Measurements from ENCODE around the gene HOXC12. TPM values are rescaled to one million over a fixed set of nuclear protein-coding genes. Genes with fewer than 3 reads are reported as not detected.

Gene HOXC12
- total RNA-seq, 1 donor from 2014 or later = not detected

- no peak for ATAC-seq
Observed at GRCh38 chr12:53990311-53991076, 35.8 kb downstream of the HOXC12 start.

GRCh38 chr12:53991077-53991460, 36.4 kb downstream of the HOXC12 start:
- H3K27me3 ChIP-seq = peaks cover 100% of the 10 kb centered on the region
- peaks cover 29% of the 10 kb centered on the region for H3K4me1 ChIP-seq
- H3K36me3 ChIP-seq = no peaks in the 10 kb centered on the region
- DNase-seq (no peak), ATAC-seq (no peak)
- TF ChIP-seq CTCF (IDR thresholded peaks at IDR 0.05) = no peak
- H3K9me3 ChIP-seq = no peaks in the 10 kb centered on the region
- intact Hi-C loops (cut with DNase I) = no loop called here
- no peak overlapping the region for H3K4me3 ChIP-seq
- H3K27ac ChIP-seq = no peak overlapping the region

More at GRCh38 chr12:53990311-53991076, 35.8 kb downstream of the HOXC12 start:
- H3K4me3 ChIP-seq = no peak overlapping the region
- H3K27me3 ChIP-seq = peaks cover 100% of the 10 kb centered on the region
- no peaks in the 10 kb centered on the region for H3K9me3 ChIP-seq
- H3K4me1 ChIP-seq = peaks cover 30% of the 10 kb centered on the region
- TF ChIP-seq CTCF (IDR thresholded peaks at IDR 0.05) = no peak
- intact Hi-C loops (cut with DNase I) = no loop called here
- no peak overlapping the region for H3K27ac ChIP-seq
- no peak for DNase-seq
- no peaks in the 10 kb centered on the region for H3K36me3 ChIP-seq

GRCh38 chr12:53992377-53992889, 37.7 kb downstream of the HOXC12 start:
- Histone ChIP-seq H3K36me3 (no peaks in the 10 kb centered on the region), H3K9me3 (no peaks in the 10 kb centered on the region), H3K27me3 (peaks cover 100% of the 10 kb centered on the region), H3K4me3 (no peak overlapping the region), H3K27ac (no peak overlapping the region), H3K4me1 (peaks cover 28% of the 10 kb centered on the region)
- TF ChIP-seq CTCF (IDR thresholded peaks at IDR 0.05) = no peak
- DNase-seq (no peak), ATAC-seq (no peak)
- intact Hi-C loops (cut with DNase I) = no loop called here

GRCh38 chr12:53993162-53994008, 38.7 kb downstream of the HOXC12 start:
- ATAC-seq (no peak), DNase-seq (no peak)
- H3K4me1 ChIP-seq = peaks cover 28% of the 10 kb centered on the region
- intact Hi-C loops (cut with DNase I) = no loop called here
- H3K4me3 ChIP-seq = no peak overlapping the region
- no peaks in the 10 kb centered on the region for H3K36me3 ChIP-seq
- H3K27ac ChIP-seq = no peak overlapping the region
- H3K9me3 ChIP-seq = no peaks in the 10 kb centered on the region
- peaks cover 100% of the 10 kb centered on the region for H3K27me3 ChIP-seq
- TF ChIP-seq CTCF (IDR thresholded peaks at IDR 0.05) = no peak

- intact Hi-C loops (cut with DNase I) = no loop called here
- no peak for TF ChIP-seq CTCF (IDR thresholded peaks at IDR 0.05)
- H3K27me3 ChIP-seq = peaks cover 100% of the 10 kb centered on the region
- H3K9me3 ChIP-seq = no peaks in the 10 kb centered on the region
- DNase-seq = no peak
- H3K27ac ChIP-seq = no peak overlapping the region
- no peak overlapping the region for H3K4me3 ChIP-seq
- no peaks in the 10 kb centered on the region for H3K36me3 ChIP-seq
- no peak for ATAC-seq
- H3K4me1 ChIP-seq = peaks cover 28% of the 10 kb centered on the region
Observed at GRCh38 chr12:53994009-53994263, 39.2 kb downstream of the HOXC12 start.
